ENCODE data around the gene DDRGK1. TPM values are rescaled to one million over a fixed set of nuclear protein-coding genes. Genes with fewer than 3 reads are reported as not detected.

DDRGK1 gene
- total RNA-seq (92.9 and 95.2 TPM in 2 replicates), polyA plus RNA-seq (154 and 159 TPM in 2 replicates)

GRCh38 chr20:3204124-3204794, at the start of gene DDRGK1:
Gene DDRGK1 (minus strand): TSS chr20:3204682. CDS start chr20:3204627, 55 bp downstream.
- peaks cover 17% of the 10 kb centered on the region for H3K4me1 ChIP-seq (ENCODE audit: insufficient read depth)
- peaks cover 34% of the 10 kb centered on the region for H3K79me2 ChIP-seq
- H2AFZ ChIP-seq: peak within 1 kb of the TSS; percentile 82
- no peaks in the 10 kb centered on the region for H3K9me3 ChIP-seq (ENCODE audit: low read depth)
- H4K20me1 ChIP-seq (ENCODE audit: insufficient read depth, poor library complexity, severe bottlenecking): no peaks in the 10 kb centered on the region
- H3K27ac ChIP-seq: peak within 1 kb of the TSS; percentile 94
- H3K9me2 ChIP-seq (replicated peaks; ENCODE audit: insufficient read depth): no peaks in the 10 kb centered on the region
- TF ChIP-seq EZH2phosphoT487 (IDR thresholded peaks at IDR 0.05; ENCODE audit: low read depth, severe bottlenecking, unreplicated experiment) (no peak), EZH2 (IDR thresholded peaks at IDR 0.05; ENCODE audit: borderline replicate concordance) (no peak), CTCF (IDR thresholded peaks at IDR 0.05; ENCODE audit: poor library complexity) (no peak)
- H3K4me3 ChIP-seq: peak within 1 kb of the TSS; percentile 92
- peak within 1 kb of the TSS; percentile 93 for H3K4me2 ChIP-seq
- DNase-seq (ENCODE audit: low spot score): peak; percentile 89
- WGBS (ENCODE audit: low lambda C conversion rate, missing lambda C conversion rate): 0% methylated on average over 38 of the region's 48 CpGs
- H3K27me3 ChIP-seq: no peaks in the 10 kb centered on the region
- H3K36me3 ChIP-seq (replicated peaks; ENCODE audit: insufficient read depth, low read depth): no peaks in the 10 kb centered on the region

- 91% methylated on average over 8 of the region's 8 CpGs for WGBS (ENCODE audit: low lambda C conversion rate, missing lambda C conversion rate)
- H2AFZ ChIP-seq: no peak overlapping the region
- DNase-seq (ENCODE audit: low spot score): no peak
- H3K36me3 ChIP-seq (replicated peaks; ENCODE audit: insufficient read depth, low read depth): no peaks in the 10 kb centered on the region
- H3K4me3 ChIP-seq: no peak overlapping the region
- H3K27me3 ChIP-seq: peaks cover 34% of the 10 kb centered on the region
- no peaks in the 10 kb centered on the region for H3K79me2 ChIP-seq
- no peaks in the 10 kb centered on the region for H3K9me3 ChIP-seq (ENCODE audit: low read depth)
- TF ChIP-seq CTCF (IDR thresholded peaks at IDR 0.05; ENCODE audit: poor library complexity): no peak
- TF ChIP-seq EZH2 (IDR thresholded peaks at IDR 0.05; ENCODE audit: borderline replicate concordance): no peak
- no peak for TF ChIP-seq EZH2phosphoT487 (IDR thresholded peaks at IDR 0.05; ENCODE audit: low read depth, severe bottlenecking, unreplicated experiment)
- H3K27ac ChIP-seq: no peak overlapping the region
- no peaks in the 10 kb centered on the region for H3K9me2 ChIP-seq (replicated peaks; ENCODE audit: insufficient read depth)
- H4K20me1 ChIP-seq (ENCODE audit: insufficient read depth, poor library complexity, severe bottlenecking): no peaks in the 10 kb centered on the region
- H3K4me2 ChIP-seq: no peak overlapping the region
- peaks cover 8% of the 10 kb centered on the region for H3K4me1 ChIP-seq (ENCODE audit: insufficient read depth)
These were observed 47.3 kb upstream of the DDRGK1 start for GRCh38 chr20:3251806-3252205.

- peaks cover 34% of the 10 kb centered on the region for H3K27me3 ChIP-seq
- no peak for DNase-seq (ENCODE audit: low spot score)
- H3K27ac ChIP-seq: no peak overlapping the region
- TF ChIP-seq EZH2 (IDR thresholded peaks at IDR 0.05; ENCODE audit: borderline replicate concordance) (no peak), CTCF (IDR thresholded peaks at IDR 0.05; ENCODE audit: poor library complexity) (peak; percentile 35)
- H2AFZ ChIP-seq: no peak overlapping the region
- H3K9me3 ChIP-seq (ENCODE audit: low read depth): no peaks in the 10 kb centered on the region
- 44% methylated on average over 10 of the region's 10 CpGs for WGBS (ENCODE audit: low lambda C conversion rate, missing lambda C conversion rate)
- H4K20me1 ChIP-seq (ENCODE audit: insufficient read depth, poor library complexity, severe bottlenecking): no peaks in the 10 kb centered on the region
- H3K4me3 ChIP-seq: no peak overlapping the region
- H3K36me3 ChIP-seq (replicated peaks; ENCODE audit: insufficient read depth, low read depth): no peaks in the 10 kb centered on the region
- no peak overlapping the region for H3K4me2 ChIP-seq
- H3K79me2 ChIP-seq: no peaks in the 10 kb centered on the region
- peaks cover 8% of the 10 kb centered on the region for H3K4me1 ChIP-seq (ENCODE audit: insufficient read depth)
- H3K9me2 ChIP-seq (replicated peaks; ENCODE audit: insufficient read depth): no peaks in the 10 kb centered on the region
These were observed 45.6 kb upstream of the DDRGK1 start for GRCh38 chr20:3250091-3250504.
